IPS DF 6.9 (cell line): ENCODE results near the gene RPLP2.

Experiments
- DNase-seq: peaks from one replicate; pipeline ENCODE4 v3.0.0-alpha.2; 2013; ENCODE audit warnings: low read depth, low spot score
- H3K27ac ChIP-seq: one replicate; pipeline ENCODE4 v1.5.1; 2013; ENCODE audit warnings: low read length, control low read depth
- H3K27me3 ChIP-seq: 2 replicates; pipeline ENCODE4 v1.6.1; 2013; ENCODE audit warnings: mild to moderate bottlenecking, low read length; ENCODE audit not compliant: control insufficient read depth, insufficient read depth
- H3K36me3 ChIP-seq: 2 replicates; pipeline ENCODE4 v1.6.1; 2013; ENCODE audit warnings: low read length; ENCODE audit not compliant: control insufficient read depth, insufficient read depth
- H3K4me1 ChIP-seq: 2 replicates; pipeline ENCODE4 v1.6.1; 2013; ENCODE audit warnings: low read length; ENCODE audit not compliant: control insufficient read depth, insufficient read depth
- H3K4me3 ChIP-seq: 2 replicates; pipeline ENCODE4 v1.5.1; 2013; ENCODE audit warnings: mild to moderate bottlenecking, low read length
- H3K9me3 ChIP-seq: 2 replicates; pipeline ENCODE4 v1.6.1; 2013; ENCODE audit warnings: low read length, inconsistent platforms; ENCODE audit not compliant: control insufficient read depth, insufficient read depth
- WGBS: extraction: QIAGEN DNeasy Blood & Tissue Kit; methylation state at CpG from one replicate; pipeline ENCODE4 v1.1.7; 2013; ENCODE audit warnings: mixed read lengths, missing lambda C conversion rate; ENCODE audit not compliant: insufficient read length, insufficient coverage; 5-methylcytosine and 5-hydroxymethylcytosine counted together

Gene RPLP2

GRCh38 chr11:819943-820649, 10.3 kb downstream of the RPLP2 start:
- Histone ChIP-seq H3K36me3 (peaks cover 11% of the 10 kb centered on the region; the same call in 1 of the 2 replicates), H3K27me3 (no peaks in the 10 kb centered on the region), H3K27ac (no peak overlapping the region), H3K4me3 (peak overlapping the region; percentile 83; the same call in 1 of the 2 replicates), H3K4me1 (peaks cover 3% of the 10 kb centered on the region; the same call in 1 of the 2 replicates), H3K9me3 (no peaks in the 10 kb centered on the region)
- no CpG with 5 or more reads among the region's 47 CpGs for WGBS
- DNase-seq = no peak

- peaks cover 11% of the 10 kb centered on the region; the same call in 1 of the 2 replicates for H3K36me3 ChIP-seq
- H3K9me3 ChIP-seq = no peaks in the 10 kb centered on the region
- H3K27me3 ChIP-seq = no peaks in the 10 kb centered on the region
- WGBS = no CpG with 5 or more reads among the region's 11 CpGs
- peaks cover 3% of the 10 kb centered on the region; the same call in 1 of the 2 replicates for H3K4me1 ChIP-seq
- H3K4me3 ChIP-seq = no peak overlapping the region
- H3K27ac ChIP-seq = no peak overlapping the region
- no peak for DNase-seq
Measured at GRCh38 chr11:820655-821511, 11.1 kb downstream of the RPLP2 start.

GRCh38 chr11:821512-822371, 12.0 kb downstream of the RPLP2 start:
- WGBS = no CpG with 5 or more reads among the region's 22 CpGs
- H3K27me3 ChIP-seq = no peaks in the 10 kb centered on the region
- no peak overlapping the region for H3K4me3 ChIP-seq
- no peak overlapping the region for H3K27ac ChIP-seq
- no peaks in the 10 kb centered on the region for H3K9me3 ChIP-seq
- DNase-seq = no peak
- H3K36me3 ChIP-seq = peaks cover 11% of the 10 kb centered on the region; the same call in 1 of the 2 replicates
- peaks cover 3% of the 10 kb centered on the region; the same call in 1 of the 2 replicates for H3K4me1 ChIP-seq

GRCh38 chr11:823441-824291, 13.9 kb downstream of the RPLP2 start:
- no peak overlapping the region for H3K27ac ChIP-seq
- DNase-seq = no peak
- no peaks in the 10 kb centered on the region for H3K9me3 ChIP-seq
- peaks cover 11% of the 10 kb centered on the region; the same call in 1 of the 2 replicates for H3K36me3 ChIP-seq
- no CpG with 5 or more reads among the region's 53 CpGs for WGBS
- H3K4me1 ChIP-seq = peaks cover 7% of the 10 kb centered on the region
- H3K27me3 ChIP-seq = no peaks in the 10 kb centered on the region
- H3K4me3 ChIP-seq = no peak overlapping the region

- DNase-seq = no peak
- Histone ChIP-seq H3K4me3 (no peak overlapping the region), H3K27me3 (no peaks in the 10 kb centered on the region), H3K9me3 (no peaks in the 10 kb centered on the region), H3K36me3 (peaks cover 11% of the 10 kb centered on the region; the same call in 1 of the 2 replicates), H3K27ac (no peak overlapping the region), H3K4me1 (peaks cover 13% of the 10 kb centered on the region)
- WGBS = no CpG with 5 or more reads among the region's 59 CpGs
Measured at GRCh38 chr11:824292-824880, 14.6 kb downstream of the RPLP2 start.

- H3K27ac ChIP-seq = no peak overlapping the region
- H3K9me3 ChIP-seq = no peaks in the 10 kb centered on the region
- H3K4me3 ChIP-seq = no peak overlapping the region
Measured at GRCh38 chr11:824942-825341, 15.2 kb downstream of the RPLP2 start.

GRCh38 chr11:825366-826226, 15.8 kb downstream of the RPLP2 start:
- no peaks in the 10 kb centered on the region for H3K9me3 ChIP-seq
- H3K4me3 ChIP-seq = no peak overlapping the region
- DNase-seq = no peak
- peaks cover 14% of the 10 kb centered on the region for H3K4me1 ChIP-seq
- H3K27ac ChIP-seq = no peak overlapping the region
- WGBS = no CpG with 5 or more reads among the region's 12 CpGs
- H3K36me3 ChIP-seq = peaks cover 11% of the 10 kb centered on the region; the same call in 1 of the 2 replicates
- no peaks in the 10 kb centered on the region for H3K27me3 ChIP-seq

More at GRCh38 chr11:824942-825341, 15.2 kb downstream of the RPLP2 start:
- no peak for DNase-seq
- no CpG with 5 or more reads among the region's 11 CpGs for WGBS
- H3K36me3 ChIP-seq = peaks cover 11% of the 10 kb centered on the region; the same call in 1 of the 2 replicates
- no peaks in the 10 kb centered on the region for H3K27me3 ChIP-seq
- peaks cover 15% of the 10 kb centered on the region for H3K4me1 ChIP-seq

- Histone ChIP-seq H3K4me3 (no peak overlapping the region), H3K36me3 (peaks cover 9% of the 10 kb centered on the region; the same call in 1 of the 2 replicates), H3K27ac (no peak overlapping the region), H3K27me3 (0 out of 2 replicates have a peak, but pooled peaks cover 1% of the 10 kb centered on the region), H3K4me1 (peaks cover 16% of the 10 kb centered on the region), H3K9me3 (no peaks in the 10 kb centered on the region)
- DNase-seq = no peak
- WGBS = no CpG with 5 or more reads among the region's 9 CpGs
Measured at GRCh38 chr11:826227-826621, 16.5 kb downstream of the RPLP2 start.
